HEK293 (cell line): ENCODE results near the gene ARHGAP15.

Experiments used
- CTCF ChIA-PET: fragments of 350-600 bp; formaldehyde crosslinking; extraction: SDS; loops from one replicate; lab custom pipeline; 2021; ENCODE audit warnings: antibody characterized with exemption; lab: Yijun Ruan, JAX
- POLR2A ChIA-PET: fragments of 300-600 bp; formaldehyde crosslinking; extraction: SDS; loops from one replicate; lab custom pipeline; 2020; ENCODE audit warnings: antibody characterized with exemption, inconsistent platforms; lab: Yijun Ruan, JAX
- H3K27ac ChIP-seq: fragments of 200-500 bp; sonication (Bioruptor generic); 2 replicates; pipeline ENCODE4 v1.5.1; 2014; ENCODE audit warnings: low read depth, low read length, control low read depth, inconsistent platforms; ENCODE audit errors: extremely low read depth
- H3K36me3 ChIP-seq, 2 experiments: fragments of 200-500 bp in 1 of 2; sonication (Bioruptor generic) in 1 of 2; 1 replicate in 1 of 2; 2 replicates in 1 of 2; pipeline ENCODE4 v1.5.1; 2014 to 2017; ENCODE audit warnings: inconsistent platforms in 2 of 2, low read length in 2 of 2; ENCODE audit not compliant: control insufficient read depth in 2 of 2, insufficient read depth in 1 of 2
- H3K4me1 ChIP-seq: fragments of 200-500 bp; sonication (Bioruptor generic); 2 replicates; pipeline ENCODE4 v1.5.1; 2014; ENCODE audit warnings: mild to moderate bottlenecking, low read length, inconsistent platforms; ENCODE audit not compliant: control insufficient read depth, insufficient read depth
- H3K4me3 ChIP-seq: 2 replicates; pipeline ENCODE4 v1.5.1; 2011; ENCODE audit warnings: low read depth, mild to moderate bottlenecking, control low read depth, low read length, moderate library complexity
- H3K9me3 ChIP-seq: fragments of 200-500 bp; sonication (Bioruptor generic); 2 replicates; pipeline ENCODE4 v1.5.1; 2014; ENCODE audit warnings: low read depth, low read length, inconsistent platforms; ENCODE audit not compliant: control insufficient read depth, insufficient read depth
- GLIS2 ChIP-seq: fragments of 450-650 bp; formaldehyde crosslinking; IDR thresholded peaks from 2 replicates; pipeline ENCODE4 v1.5.1; 2016; ENCODE audit warnings: missing biosample characterization, missing genetic modification characterization
- HOXC10 ChIP-seq: sonication (generic); formaldehyde crosslinking; IDR thresholded peaks from 2 replicates; pipeline ENCODE4 v1.8.1; 2023; ENCODE audit warnings: mild to moderate bottlenecking, missing genetic modification reagents
- MEIS1 ChIP-seq: sonication (generic); formaldehyde crosslinking; IDR thresholded peaks from 2 replicates; pipeline ENCODE4 v1.8.1; 2022; ENCODE audit warnings: missing genetic modification reagents, mild to moderate bottlenecking, borderline replicate concordance
- REPIN1 ChIP-seq: fragments of 450-650 bp; formaldehyde crosslinking; IDR thresholded peaks from 2 replicates; pipeline ENCODE4 v1.5.1; 2017; ENCODE audit warnings: missing biosample characterization, missing genetic modification characterization, low read depth
- ZNF10 ChIP-seq: fragments of 450-650 bp; formaldehyde crosslinking; IDR thresholded peaks from 2 replicates; pipeline ENCODE4 v1.5.1; 2017; ENCODE audit warnings: missing biosample characterization, missing genetic modification characterization
- ZNF221 ChIP-seq: fragments of 450-650 bp; formaldehyde crosslinking; IDR thresholded peaks from 2 replicates; pipeline ENCODE4 v1.5.1; 2017; ENCODE audit warnings: missing biosample characterization, missing genetic modification characterization, borderline replicate concordance
- ZNF24 ChIP-seq: fragments of 450-650 bp; formaldehyde crosslinking; IDR thresholded peaks from 2 replicates; pipeline ENCODE4 v1.5.1; 2016; ENCODE audit warnings: missing biosample characterization, missing genetic modification characterization
- ZNF350 ChIP-seq: fragments of 450-650 bp; formaldehyde crosslinking; IDR thresholded peaks from 2 replicates; pipeline ENCODE4 v1.5.0; 2017; ENCODE audit warnings: missing biosample characterization, mild to moderate bottlenecking, missing genetic modification characterization
- ZNF48 ChIP-seq: fragments of 450-650 bp; formaldehyde crosslinking; IDR thresholded peaks from 2 replicates; pipeline ENCODE4 v1.5.1; 2016; ENCODE audit warnings: missing biosample characterization, missing genetic modification characterization
- ZNF555 ChIP-seq: fragments of 450-650 bp; formaldehyde crosslinking; conservative IDR thresholded peaks from 2 replicates; pipeline ENCODE4 v1.5.1; 2017; ENCODE audit warnings: missing biosample characterization, mild to moderate bottlenecking, missing genetic modification characterization, inconsistent platforms
- ZNF560 ChIP-seq: fragments of 450-650 bp; formaldehyde crosslinking; IDR thresholded peaks from 2 replicates; pipeline ENCODE4 v1.5.1; 2017; ENCODE audit warnings: missing biosample characterization, missing genetic modification characterization, borderline replicate concordance
- ZNF571 ChIP-seq: fragments of 450-650 bp; formaldehyde crosslinking; IDR thresholded peaks from 2 replicates; pipeline ENCODE4 v1.5.0; 2017; ENCODE audit warnings: missing biosample characterization, missing genetic modification characterization
- ZNF596 ChIP-seq: fragments of 450-650 bp; IDR thresholded peaks from 2 replicates; pipeline ENCODE4 v1.5.0; 2018; ENCODE audit warnings: missing biosample characterization, mild to moderate bottlenecking, missing genetic modification characterization, moderate library complexity
- ZNF626 ChIP-seq: fragments of 450-650 bp; sonication (Bioruptor Pico); formaldehyde crosslinking; IDR thresholded peaks from 2 replicates; pipeline ENCODE4 v1.5.1; 2018; ENCODE audit warnings: missing biosample characterization, missing genetic modification characterization, inconsistent platforms
- ZNF785 ChIP-seq: fragments of 450-650 bp; formaldehyde crosslinking; IDR thresholded peaks from 2 replicates; pipeline ENCODE4 v1.5.1; 2016; ENCODE audit warnings: missing biosample characterization, missing genetic modification characterization
- TF ChIP-seq, protein P1 (sequence below): fragments of 450-650 bp; formaldehyde crosslinking; IDR thresholded peaks from 2 replicates; pipeline ENCODE4 v1.5.1; 2016; ENCODE audit warnings: missing biosample characterization, missing genetic modification characterization
- TF ChIP-seq, protein P2 (sequence below): fragments of 450-650 bp; formaldehyde crosslinking; IDR thresholded peaks from 2 replicates; pipeline ENCODE4 v1.5.1; 2016; ENCODE audit warnings: missing biosample characterization, missing genetic modification characterization
- TF ChIP-seq, protein P3 (sequence below): fragments of 450-650 bp; formaldehyde crosslinking; IDR thresholded peaks from 2 replicates; pipeline ENCODE4 v1.5.1; 2016; ENCODE audit warnings: missing biosample characterization, missing genetic modification characterization
- TF ChIP-seq, protein P4 (sequence below): fragments of 450-650 bp; formaldehyde crosslinking; IDR thresholded peaks from 2 replicates; pipeline ENCODE4 v1.5.1; 2016; ENCODE audit warnings: missing biosample characterization, missing genetic modification characterization
- TF ChIP-seq, protein P5 (sequence below): fragments of 450-650 bp; formaldehyde crosslinking; IDR thresholded peaks from 2 replicates; pipeline ENCODE4 v1.5.1; 2016; ENCODE audit warnings: missing biosample characterization, missing genetic modification characterization

Gene ARHGAP15

DNA sequence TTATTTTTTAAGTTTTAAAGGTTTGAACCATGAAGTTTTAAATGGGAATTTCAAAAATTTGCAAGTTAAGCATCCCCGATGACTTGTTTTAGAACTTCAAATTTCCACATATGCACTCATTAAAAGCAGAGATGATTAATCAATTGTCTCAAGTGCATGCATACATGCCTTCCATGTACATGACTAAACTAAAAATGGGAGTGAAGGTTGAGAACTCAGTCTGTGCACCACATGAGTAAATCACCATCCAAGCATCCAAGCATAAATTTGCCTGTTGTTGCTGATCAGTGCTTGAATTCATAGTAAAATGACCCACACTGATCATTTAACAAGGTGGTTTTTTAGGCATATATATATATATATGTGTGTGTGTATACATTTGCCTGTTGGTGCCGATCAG, 249.8 kb downstream of the ARHGAP15 start:
- CTCF ChIA-PET: no interaction called here

DNA sequence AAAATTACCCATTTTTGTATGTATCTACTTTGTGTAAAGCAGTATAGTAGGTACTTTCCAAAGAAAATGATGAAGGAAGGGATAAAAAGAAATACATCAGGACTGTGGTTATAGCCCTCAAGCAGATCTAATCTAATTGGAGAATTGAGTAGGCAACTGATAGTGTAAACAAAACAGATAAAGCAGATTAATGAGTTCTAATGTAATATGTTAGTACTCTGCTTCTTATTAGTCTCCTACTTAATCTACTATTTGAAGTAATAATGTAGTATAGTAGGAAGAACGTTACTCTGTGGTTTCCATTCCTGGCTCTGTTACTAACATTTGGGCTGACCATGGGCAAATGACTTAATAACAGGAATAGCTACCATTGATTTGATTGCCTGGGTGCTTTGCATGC, 250.7 kb downstream of the ARHGAP15 start:
- TF ChIP-seq MEIS1 (CRISPR knock-in tag) (no peak), ZNF626 (tag by site-specific recombination) (no peak), ZNF350 (tag by site-specific recombination) (no peak), ZNF555 (tag by site-specific recombination) (no peak), GLIS2 (no peak)
- TF ChIP-seq, protein P1, sequence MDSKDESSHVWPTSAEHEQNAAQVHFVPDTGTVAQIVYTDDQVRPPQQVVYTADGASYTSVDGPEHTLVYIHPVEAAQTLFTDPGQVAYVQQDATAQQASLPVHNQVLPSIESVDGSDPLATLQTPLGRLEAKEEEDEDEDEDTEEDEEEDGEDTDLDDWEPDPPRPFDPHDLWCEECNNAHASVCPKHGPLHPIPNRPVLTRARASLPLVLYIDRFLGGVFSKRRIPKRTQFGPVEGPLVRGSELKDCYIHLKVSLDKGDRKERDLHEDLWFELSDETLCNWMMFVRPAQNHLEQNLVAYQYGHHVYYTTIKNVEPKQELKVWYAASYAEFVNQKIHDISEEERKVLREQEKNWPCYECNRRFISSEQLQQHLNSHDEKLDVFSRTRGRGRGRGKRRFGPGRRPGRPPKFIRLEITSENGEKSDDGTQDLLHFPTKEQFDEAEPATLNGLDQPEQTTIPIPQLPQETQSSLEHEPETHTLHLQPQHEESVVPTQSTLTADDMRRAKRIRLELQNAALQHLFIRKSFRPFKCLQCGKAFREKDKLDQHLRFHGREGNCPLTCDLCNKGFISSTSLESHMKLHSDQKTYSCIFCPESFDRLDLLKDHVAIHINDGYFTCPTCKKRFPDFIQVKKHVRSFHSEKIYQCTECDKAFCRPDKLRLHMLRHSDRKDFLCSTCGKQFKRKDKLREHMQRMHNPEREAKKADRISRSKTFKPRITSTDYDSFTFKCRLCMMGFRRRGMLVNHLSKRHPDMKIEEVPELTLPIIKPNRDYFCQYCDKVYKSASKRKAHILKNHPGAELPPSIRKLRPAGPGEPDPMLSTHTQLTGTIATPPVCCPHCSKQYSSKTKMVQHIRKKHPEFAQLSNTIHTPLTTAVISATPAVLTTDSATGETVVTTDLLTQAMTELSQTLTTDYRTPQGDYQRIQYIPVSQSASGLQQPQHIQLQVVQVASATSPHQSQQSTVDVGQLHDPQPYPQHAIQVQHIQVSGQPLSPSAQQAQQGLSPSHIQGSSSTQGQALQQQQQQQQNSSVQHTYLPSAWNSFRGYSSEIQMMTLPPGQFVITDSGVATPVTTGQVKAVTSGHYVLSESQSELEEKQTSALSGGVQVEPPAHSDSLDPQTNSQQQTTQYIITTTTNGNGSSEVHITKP (tag by site-specific recombination): no peak
- TF ChIP-seq, protein P2, sequence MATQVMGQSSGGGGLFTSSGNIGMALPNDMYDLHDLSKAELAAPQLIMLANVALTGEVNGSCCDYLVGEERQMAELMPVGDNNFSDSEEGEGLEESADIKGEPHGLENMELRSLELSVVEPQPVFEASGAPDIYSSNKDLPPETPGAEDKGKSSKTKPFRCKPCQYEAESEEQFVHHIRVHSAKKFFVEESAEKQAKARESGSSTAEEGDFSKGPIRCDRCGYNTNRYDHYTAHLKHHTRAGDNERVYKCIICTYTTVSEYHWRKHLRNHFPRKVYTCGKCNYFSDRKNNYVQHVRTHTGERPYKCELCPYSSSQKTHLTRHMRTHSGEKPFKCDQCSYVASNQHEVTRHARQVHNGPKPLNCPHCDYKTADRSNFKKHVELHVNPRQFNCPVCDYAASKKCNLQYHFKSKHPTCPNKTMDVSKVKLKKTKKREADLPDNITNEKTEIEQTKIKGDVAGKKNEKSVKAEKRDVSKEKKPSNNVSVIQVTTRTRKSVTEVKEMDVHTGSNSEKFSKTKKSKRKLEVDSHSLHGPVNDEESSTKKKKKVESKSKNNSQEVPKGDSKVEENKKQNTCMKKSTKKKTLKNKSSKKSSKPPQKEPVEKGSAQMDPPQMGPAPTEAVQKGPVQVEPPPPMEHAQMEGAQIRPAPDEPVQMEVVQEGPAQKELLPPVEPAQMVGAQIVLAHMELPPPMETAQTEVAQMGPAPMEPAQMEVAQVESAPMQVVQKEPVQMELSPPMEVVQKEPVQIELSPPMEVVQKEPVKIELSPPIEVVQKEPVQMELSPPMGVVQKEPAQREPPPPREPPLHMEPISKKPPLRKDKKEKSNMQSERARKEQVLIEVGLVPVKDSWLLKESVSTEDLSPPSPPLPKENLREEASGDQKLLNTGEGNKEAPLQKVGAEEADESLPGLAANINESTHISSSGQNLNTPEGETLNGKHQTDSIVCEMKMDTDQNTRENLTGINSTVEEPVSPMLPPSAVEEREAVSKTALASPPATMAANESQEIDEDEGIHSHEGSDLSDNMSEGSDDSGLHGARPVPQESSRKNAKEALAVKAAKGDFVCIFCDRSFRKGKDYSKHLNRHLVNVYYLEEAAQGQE (tag by site-specific recombination): no peak
- TF ChIP-seq, all 188 proteins: peak for 0
- Histone ChIP-seq H3K4me1 (no peaks in the 10 kb centered on the region), H3K9me3 (no peaks in the 10 kb centered on the region), H3K4me3 (no peak overlapping the region), H3K36me3 (no peaks in the 10 kb centered on the region), H3K27ac (no peak overlapping the region)
- CTCF ChIA-PET: no interaction called here
- POLR2A ChIA-PET: no interaction called here

More for the DNA sequence above, 249.8 kb downstream of the ARHGAP15 start:
- H3K4me3 ChIP-seq: no peak overlapping the region
- POLR2A ChIA-PET: no interaction called here
- no peak overlapping the region for H3K27ac ChIP-seq
- no peaks in the 10 kb centered on the region for H3K9me3 ChIP-seq
- no peaks in the 10 kb centered on the region for H3K4me1 ChIP-seq
- no peak for TF ChIP-seq ZNF10 (tag by site-specific recombination)
- TF ChIP-seq ZNF48: no peak
- no peak for TF ChIP-seq ZNF596 (tag by site-specific recombination)
- no peak for TF ChIP-seq ZNF24
- TF ChIP-seq, protein P3, sequence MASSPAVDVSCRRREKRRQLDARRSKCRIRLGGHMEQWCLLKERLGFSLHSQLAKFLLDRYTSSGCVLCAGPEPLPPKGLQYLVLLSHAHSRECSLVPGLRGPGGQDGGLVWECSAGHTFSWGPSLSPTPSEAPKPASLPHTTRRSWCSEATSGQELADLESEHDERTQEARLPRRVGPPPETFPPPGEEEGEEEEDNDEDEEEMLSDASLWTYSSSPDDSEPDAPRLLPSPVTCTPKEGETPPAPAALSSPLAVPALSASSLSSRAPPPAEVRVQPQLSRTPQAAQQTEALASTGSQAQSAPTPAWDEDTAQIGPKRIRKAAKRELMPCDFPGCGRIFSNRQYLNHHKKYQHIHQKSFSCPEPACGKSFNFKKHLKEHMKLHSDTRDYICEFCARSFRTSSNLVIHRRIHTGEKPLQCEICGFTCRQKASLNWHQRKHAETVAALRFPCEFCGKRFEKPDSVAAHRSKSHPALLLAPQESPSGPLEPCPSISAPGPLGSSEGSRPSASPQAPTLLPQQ: no peak
- TF ChIP-seq ZNF571: no peak
- TF ChIP-seq, protein P4, sequence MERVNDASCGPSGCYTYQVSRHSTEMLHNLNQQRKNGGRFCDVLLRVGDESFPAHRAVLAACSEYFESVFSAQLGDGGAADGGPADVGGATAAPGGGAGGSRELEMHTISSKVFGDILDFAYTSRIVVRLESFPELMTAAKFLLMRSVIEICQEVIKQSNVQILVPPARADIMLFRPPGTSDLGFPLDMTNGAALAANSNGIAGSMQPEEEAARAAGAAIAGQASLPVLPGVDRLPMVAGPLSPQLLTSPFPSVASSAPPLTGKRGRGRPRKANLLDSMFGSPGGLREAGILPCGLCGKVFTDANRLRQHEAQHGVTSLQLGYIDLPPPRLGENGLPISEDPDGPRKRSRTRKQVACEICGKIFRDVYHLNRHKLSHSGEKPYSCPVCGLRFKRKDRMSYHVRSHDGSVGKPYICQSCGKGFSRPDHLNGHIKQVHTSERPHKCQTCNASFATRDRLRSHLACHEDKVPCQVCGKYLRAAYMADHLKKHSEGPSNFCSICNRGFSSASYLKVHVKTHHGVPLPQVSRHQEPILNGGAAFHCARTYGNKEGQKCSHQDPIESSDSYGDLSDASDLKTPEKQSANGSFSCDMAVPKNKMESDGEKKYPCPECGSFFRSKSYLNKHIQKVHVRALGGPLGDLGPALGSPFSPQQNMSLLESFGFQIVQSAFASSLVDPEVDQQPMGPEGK (tag by site-specific recombination): no peak
- TF ChIP-seq REPIN1 (tag by site-specific recombination): no peak
- no peak for TF ChIP-seq ZNF560 (tag by site-specific recombination)
- TF ChIP-seq, protein P5, sequence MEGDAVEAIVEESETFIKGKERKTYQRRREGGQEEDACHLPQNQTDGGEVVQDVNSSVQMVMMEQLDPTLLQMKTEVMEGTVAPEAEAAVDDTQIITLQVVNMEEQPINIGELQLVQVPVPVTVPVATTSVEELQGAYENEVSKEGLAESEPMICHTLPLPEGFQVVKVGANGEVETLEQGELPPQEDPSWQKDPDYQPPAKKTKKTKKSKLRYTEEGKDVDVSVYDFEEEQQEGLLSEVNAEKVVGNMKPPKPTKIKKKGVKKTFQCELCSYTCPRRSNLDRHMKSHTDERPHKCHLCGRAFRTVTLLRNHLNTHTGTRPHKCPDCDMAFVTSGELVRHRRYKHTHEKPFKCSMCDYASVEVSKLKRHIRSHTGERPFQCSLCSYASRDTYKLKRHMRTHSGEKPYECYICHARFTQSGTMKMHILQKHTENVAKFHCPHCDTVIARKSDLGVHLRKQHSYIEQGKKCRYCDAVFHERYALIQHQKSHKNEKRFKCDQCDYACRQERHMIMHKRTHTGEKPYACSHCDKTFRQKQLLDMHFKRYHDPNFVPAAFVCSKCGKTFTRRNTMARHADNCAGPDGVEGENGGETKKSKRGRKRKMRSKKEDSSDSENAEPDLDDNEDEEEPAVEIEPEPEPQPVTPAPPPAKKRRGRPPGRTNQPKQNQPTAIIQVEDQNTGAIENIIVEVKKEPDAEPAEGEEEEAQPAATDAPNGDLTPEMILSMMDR: no peak
- no peak for TF ChIP-seq ZNF221
- no peak for TF ChIP-seq ZNF785
- TF ChIP-seq HOXC10 (CRISPR knock-in tag): no peak
- H3K36me3 ChIP-seq: no peaks in the 10 kb centered on the region
